Karpas-422 (cell line): ENCODE data around the gene CDH24. TPM values are rescaled to one million over a fixed set of nuclear protein-coding genes. Genes with fewer than 3 reads are reported as not detected.

Experiments used
- DNase-seq: peaks from one replicate; pipeline ENCODE4 v3.0.0-alpha.2; 2015
- H2AFZ ChIP-seq: fragments of 200-600 bp; sonication (generic); 2 replicates; pipeline ENCODE4 v1.6.1; 2014; ENCODE audit warnings: antibody characterized with exemption, low read length, mixed read lengths
- H3K27ac ChIP-seq: fragments of 200-600 bp; sonication (generic); 2 replicates; pipeline ENCODE4 v1.5.1; 2014; ENCODE audit warnings: mild to moderate bottlenecking, low read length, moderate library complexity
- H3K27me3 ChIP-seq: fragments of 200-600 bp; sonication (generic); 2 replicates; pipeline ENCODE4 v1.6.1; 2014; ENCODE audit warnings: low read length, mixed read lengths
- H3K36me3 ChIP-seq: fragments of 200-600 bp; sonication (generic); 2 replicates; pipeline ENCODE4 v1.6.1; 2014; ENCODE audit warnings: low read length, mixed read lengths; ENCODE audit not compliant: insufficient read depth
- H3K4me1 ChIP-seq: fragments of 200-600 bp; sonication (generic); 2 replicates; pipeline ENCODE4 v1.6.1; 2014; ENCODE audit warnings: mild to moderate bottlenecking, low read length, mixed read lengths
- H3K4me2 ChIP-seq: fragments of 200-600 bp; sonication (generic); 2 replicates; pipeline ENCODE4 v1.6.1; 2014; ENCODE audit warnings: low read length, low read depth, mild to moderate bottlenecking; ENCODE audit not compliant: poor library complexity, severe bottlenecking
- H3K4me3 ChIP-seq: fragments of 200-600 bp; sonication (generic); 2 replicates; pipeline ENCODE4 v1.5.1; 2014; ENCODE audit warnings: mild to moderate bottlenecking, antibody characterized with exemption, low read length, mixed read lengths
- H3K79me2 ChIP-seq: fragments of 200-600 bp; sonication (generic); 2 replicates; pipeline ENCODE4 v1.6.1; 2014; ENCODE audit warnings: mild to moderate bottlenecking, low read length, mixed read lengths
- H3K9ac ChIP-seq: fragments of 200-600 bp; sonication (generic); 2 replicates; pipeline ENCODE4 v1.6.0; 2014; ENCODE audit warnings: low read length
- H3K9me2 ChIP-seq: fragments of 200-600 bp; sonication (generic), shearing (Covaris generic); replicated peaks from 2 replicates; pipeline ENCODE4 v1.6.0; 2014; ENCODE audit warnings: mild to moderate bottlenecking, low read length, moderate library complexity; ENCODE audit not compliant: insufficient read depth
- H3K9me3 ChIP-seq: fragments of 300-700, 200-600 bp; sonication (generic); 2 replicates; pipeline ENCODE4 v1.6.1; 2014; ENCODE audit warnings: low read length, mixed read lengths
- H4K20me1 ChIP-seq: fragments of 200-600 bp; sonication (generic); 2 replicates; pipeline ENCODE4 v1.6.1; 2014; ENCODE audit warnings: mild to moderate bottlenecking, antibody characterized with exemption, low read length, low read depth; ENCODE audit not compliant: insufficient read depth
- total RNA-seq: library from RNA; depleted of rRNA; stranded (reverse); fragments of >200 nt; shearing (Covaris generic); gene quantifications from 2 replicates; pipeline ENCODE4 v1.2.3, GENCODE V29; 2014; ENCODE audit warnings: low replicate concordance

The CDH24 gene
- total RNA-seq, 1 experiment from 2014 or later: 0.34 TPM

DNA sequence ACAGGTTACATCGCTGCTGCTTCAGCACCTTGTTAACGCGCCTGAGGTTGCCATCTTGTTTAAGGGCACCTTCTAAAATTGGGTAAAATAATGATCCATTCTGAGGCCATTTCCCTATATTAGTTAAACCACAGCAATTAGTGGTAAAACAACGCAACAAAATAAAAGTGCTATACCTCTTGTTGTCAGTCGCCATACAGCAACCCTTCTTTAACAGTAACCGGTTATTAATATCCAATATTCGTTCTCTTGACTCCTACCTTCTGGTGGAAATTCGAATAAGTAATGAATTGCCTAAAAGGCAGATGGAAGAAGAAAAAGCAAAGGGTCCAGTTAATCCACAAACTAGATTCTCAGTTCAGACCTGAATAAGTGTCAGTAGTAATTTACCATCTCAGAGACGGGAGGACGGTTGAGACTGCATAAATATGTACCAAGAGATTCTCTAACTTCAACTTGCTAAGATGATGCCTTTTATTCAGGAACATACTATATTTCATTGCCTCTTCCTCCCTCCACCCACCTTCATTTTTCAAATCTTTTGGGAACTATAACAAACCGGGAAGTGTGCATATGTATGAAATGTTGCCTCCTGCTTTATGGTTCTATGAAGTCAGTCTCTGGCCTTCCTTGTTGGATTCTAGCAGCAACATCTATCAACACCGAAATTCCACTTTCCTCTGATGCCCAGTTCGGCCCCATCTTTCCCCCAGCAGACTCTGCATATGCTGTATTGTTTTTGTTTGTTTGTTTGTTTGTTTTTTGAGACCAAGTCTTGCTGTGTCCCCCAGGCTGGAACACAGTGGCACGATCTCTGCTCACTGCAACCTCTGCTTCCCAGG lies 21.8 kb downstream of the CDH24 start:
- H3K27ac ChIP-seq: peak overlapping the region; percentile 82; the same call in 1 of the 2 replicates
- H3K36me3 ChIP-seq: peaks cover 18% of the 10 kb centered on the region
- peak overlapping the region; percentile 90 for H3K4me3 ChIP-seq
- H3K9me2 ChIP-seq: no peaks in the 10 kb centered on the region
- DNase-seq: no peak
- H3K79me2 ChIP-seq: peaks cover 19% of the 10 kb centered on the region
- peak overlapping the region; percentile 80 for H3K4me2 ChIP-seq
- H3K4me1 ChIP-seq: peaks cover 14% of the 10 kb centered on the region
- no peaks in the 10 kb centered on the region for H3K9me3 ChIP-seq
- no peak overlapping the region; the same call in 1 of the 2 replicates for H3K9ac ChIP-seq
- H2AFZ ChIP-seq: peak overlapping the region; percentile 85
- H4K20me1 ChIP-seq: no peaks in the 10 kb centered on the region
- no peaks in the 10 kb centered on the region for H3K27me3 ChIP-seq

DNA sequence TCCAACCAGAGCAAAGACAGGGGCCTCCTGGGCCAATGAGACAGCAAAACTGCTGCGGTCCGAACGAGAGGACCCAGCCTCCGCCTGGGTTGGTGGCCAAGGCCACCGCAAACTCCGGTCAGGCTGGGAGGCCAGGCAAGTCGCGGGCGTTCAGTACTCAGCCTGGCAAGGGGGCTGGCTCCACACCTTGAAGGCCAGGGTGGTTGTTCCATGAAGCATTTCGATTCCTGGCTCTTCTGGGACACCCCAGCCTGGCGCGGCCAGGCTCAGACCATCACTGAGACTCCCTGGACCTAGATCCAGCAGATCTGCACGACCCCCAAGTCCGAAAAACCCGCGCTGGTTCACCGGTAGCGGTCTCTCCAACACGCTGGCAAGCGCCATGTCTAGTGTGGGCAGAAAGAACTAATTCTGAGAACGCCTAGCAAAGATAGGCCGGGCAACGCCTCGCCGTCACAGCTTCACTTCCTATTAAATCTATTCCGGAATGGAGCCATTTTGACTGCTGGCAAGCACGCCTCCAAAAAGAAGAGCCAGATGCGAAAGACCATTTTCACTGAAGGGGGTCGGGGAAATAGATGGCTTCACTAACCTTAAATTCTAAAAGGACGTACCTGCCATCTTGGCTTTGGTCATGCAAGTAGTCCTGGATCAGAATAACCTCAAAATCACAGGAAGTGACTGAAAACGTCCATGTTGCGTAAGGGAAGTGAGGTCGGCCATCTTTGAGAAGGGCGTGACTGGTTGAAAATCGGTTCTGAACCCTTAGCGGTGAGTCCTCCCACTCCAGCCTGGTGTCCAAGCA lies 22.6 kb downstream of the CDH24 start, which contains the start of gene PSMB5:
TSS of gene PSMB5 (minus strand) at position 403 of the 805 bp plus-strand sequence. CDS start at position 384, 19 bp downstream.
- Histone ChIP-seq H3K27me3 (no peaks in the 10 kb centered on the region), H2AFZ (peak within 1 kb of the TSS; percentile 85), H3K79me2 (peaks cover 19% of the 10 kb centered on the region), H3K4me3 (peak within 1 kb of the TSS; percentile 90), H3K27ac (peak within 1 kb of the TSS; percentile 82), H3K36me3 (peaks cover 18% of the 10 kb centered on the region), H3K9me3 (no peaks in the 10 kb centered on the region), H4K20me1 (no peaks in the 10 kb centered on the region), H3K4me2 (peak within 1 kb of the TSS; percentile 80), H3K9ac (peak within 1 kb of the TSS; percentile 92), H3K4me1 (peaks cover 14% of the 10 kb centered on the region), H3K9me2 (no peaks in the 10 kb centered on the region)
- peak; percentile 99 for DNase-seq

DNA sequence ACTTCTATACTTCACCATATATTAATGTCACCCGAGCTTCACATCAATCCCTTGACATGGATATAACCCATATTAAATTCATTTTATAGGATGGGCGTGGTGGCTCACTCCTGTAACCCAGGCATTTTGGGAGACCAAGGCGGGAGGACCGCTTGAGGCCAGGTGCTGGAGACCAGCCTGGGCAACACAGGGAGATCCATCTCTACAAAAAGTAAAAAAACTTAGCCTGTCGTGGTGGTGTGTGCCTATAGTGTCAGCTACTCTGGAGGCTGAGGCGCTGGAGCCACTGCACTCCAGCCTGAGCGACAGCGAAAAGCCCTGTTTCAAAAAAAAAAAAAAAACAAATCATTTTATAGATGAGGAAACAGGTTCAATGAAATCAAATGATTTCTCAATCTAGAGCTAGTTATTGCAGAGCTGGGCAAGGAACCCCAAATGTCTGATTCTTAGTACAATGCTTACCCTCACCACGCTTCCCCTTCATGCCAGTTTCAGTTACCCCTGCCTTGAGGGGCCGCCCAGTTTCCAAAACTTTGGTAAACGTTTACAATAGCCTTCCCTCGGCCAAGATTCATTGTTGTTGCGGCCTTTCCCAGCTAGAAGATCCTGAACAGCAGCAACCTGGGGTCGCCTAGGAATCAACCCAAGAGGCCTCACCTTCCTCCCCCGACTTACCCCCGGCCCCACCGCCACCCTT lies 23.4 kb downstream of the CDH24 start:
- Histone ChIP-seq H3K4me3 (peak overlapping the region; percentile 90), H3K36me3 (peaks cover 24% of the 10 kb centered on the region), H3K4me1 (peaks cover 14% of the 10 kb centered on the region), H3K9ac (peak overlapping the region; percentile 92), H3K9me2 (no peaks in the 10 kb centered on the region), H3K27ac (peak overlapping the region; percentile 82), H3K9me3 (no peaks in the 10 kb centered on the region), H4K20me1 (no peaks in the 10 kb centered on the region), H3K4me2 (peak overlapping the region; percentile 80), H2AFZ (peak overlapping the region; percentile 85; the same call in 1 of the 2 replicates), H3K27me3 (no peaks in the 10 kb centered on the region), H3K79me2 (peaks cover 21% of the 10 kb centered on the region)
- peak; percentile 72 for DNase-seq

DNA sequence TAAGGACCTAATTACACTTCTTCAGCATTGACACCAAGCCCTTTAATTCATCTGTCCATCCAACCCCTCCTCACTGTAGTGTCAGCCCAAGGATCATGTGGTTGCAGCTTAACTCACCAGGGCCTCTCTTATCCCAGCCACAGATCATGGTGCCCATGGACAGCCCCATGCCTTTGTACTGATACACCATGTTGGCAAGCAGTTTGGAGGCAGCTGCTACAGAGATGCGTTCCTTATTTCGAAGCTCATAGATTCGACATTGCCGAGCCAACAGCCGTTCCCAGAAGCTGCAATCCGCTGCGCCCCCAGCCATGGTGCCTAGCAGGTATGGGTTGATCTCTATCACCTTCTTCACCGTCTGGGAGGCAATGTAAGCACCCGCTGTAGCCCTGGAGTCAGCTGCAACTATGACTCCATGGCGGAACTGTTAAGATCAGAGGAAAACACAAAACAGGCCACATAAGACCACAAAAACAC lies 24.0 kb downstream of the CDH24 start:
- Histone ChIP-seq H3K9me3 (no peaks in the 10 kb centered on the region), H3K36me3 (peaks cover 30% of the 10 kb centered on the region), H3K4me1 (peaks cover 14% of the 10 kb centered on the region), H4K20me1 (no peaks in the 10 kb centered on the region), H3K27me3 (no peaks in the 10 kb centered on the region), H3K27ac (no peak overlapping the region), H3K4me2 (peak overlapping the region; percentile 80), H3K9ac (peak overlapping the region; percentile 92), H3K79me2 (peaks cover 26% of the 10 kb centered on the region), H3K4me3 (peak overlapping the region; percentile 90), H2AFZ (no peak overlapping the region), H3K9me2 (no peaks in the 10 kb centered on the region)
- no peak for DNase-seq

DNA sequence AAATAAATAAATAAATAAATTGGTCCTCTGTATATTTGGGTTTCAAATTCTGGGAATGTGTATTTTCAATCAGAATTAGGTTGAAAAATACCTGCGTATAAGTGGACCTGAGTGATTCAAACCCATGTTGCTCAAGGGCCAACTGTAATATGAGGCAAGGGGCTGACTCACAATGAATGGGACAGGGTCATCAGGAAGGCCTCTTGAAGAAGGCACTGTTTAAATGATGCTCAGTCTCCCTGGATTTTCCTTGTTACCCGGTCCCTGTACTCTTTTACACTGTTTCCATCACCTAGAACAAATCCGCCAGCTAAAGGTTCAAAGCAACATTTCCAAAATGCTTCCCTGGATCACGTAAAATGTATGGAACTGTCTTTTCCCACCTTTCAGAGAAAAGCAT lies 26.4 kb downstream of the CDH24 start:
- H3K4me3 ChIP-seq: no peak overlapping the region
- no peak overlapping the region for H3K9ac ChIP-seq
- H4K20me1 ChIP-seq: no peaks in the 10 kb centered on the region
- H3K27ac ChIP-seq: no peak overlapping the region
- no peaks in the 10 kb centered on the region for H3K9me2 ChIP-seq
- DNase-seq: no peak
- no peak overlapping the region for H2AFZ ChIP-seq
- no peak overlapping the region for H3K4me2 ChIP-seq
- peaks cover 26% of the 10 kb centered on the region for H3K79me2 ChIP-seq
- H3K36me3 ChIP-seq: peaks cover 34% of the 10 kb centered on the region
- peaks cover 14% of the 10 kb centered on the region for H3K4me1 ChIP-seq
- no peaks in the 10 kb centered on the region for H3K9me3 ChIP-seq
- no peaks in the 10 kb centered on the region for H3K27me3 ChIP-seq

DNA sequence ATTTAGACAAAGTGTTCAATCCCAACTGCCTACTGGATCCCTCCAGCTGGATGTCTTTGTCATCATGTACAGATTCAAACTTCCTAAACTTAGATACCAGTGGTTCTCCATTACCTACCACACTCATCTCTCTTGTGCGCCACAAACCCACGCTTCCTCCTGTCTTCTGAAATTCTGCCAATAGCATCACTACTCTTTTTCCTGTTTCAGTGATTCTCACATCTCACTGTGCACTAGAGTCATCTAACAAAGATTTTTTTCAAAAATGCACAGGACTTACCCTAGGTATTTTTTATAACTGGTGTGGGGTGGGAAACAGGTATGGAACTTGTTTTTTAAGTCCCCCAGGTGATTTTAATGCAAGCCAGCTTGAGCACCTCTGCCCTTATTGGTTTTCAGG lies 28.5 kb downstream of the CDH24 start:
- Histone ChIP-seq H3K9me2 (no peaks in the 10 kb centered on the region), H4K20me1 (no peaks in the 10 kb centered on the region), H3K4me2 (no peak overlapping the region), H3K79me2 (peaks cover 17% of the 10 kb centered on the region), H3K36me3 (peaks cover 34% of the 10 kb centered on the region), H3K27ac (no peak overlapping the region), H3K9ac (no peak overlapping the region), H3K9me3 (no peaks in the 10 kb centered on the region), H3K27me3 (no peaks in the 10 kb centered on the region), H3K4me1 (peaks cover 6% of the 10 kb centered on the region), H2AFZ (no peak overlapping the region), H3K4me3 (no peak overlapping the region)
- DNase-seq: no peak

DNA sequence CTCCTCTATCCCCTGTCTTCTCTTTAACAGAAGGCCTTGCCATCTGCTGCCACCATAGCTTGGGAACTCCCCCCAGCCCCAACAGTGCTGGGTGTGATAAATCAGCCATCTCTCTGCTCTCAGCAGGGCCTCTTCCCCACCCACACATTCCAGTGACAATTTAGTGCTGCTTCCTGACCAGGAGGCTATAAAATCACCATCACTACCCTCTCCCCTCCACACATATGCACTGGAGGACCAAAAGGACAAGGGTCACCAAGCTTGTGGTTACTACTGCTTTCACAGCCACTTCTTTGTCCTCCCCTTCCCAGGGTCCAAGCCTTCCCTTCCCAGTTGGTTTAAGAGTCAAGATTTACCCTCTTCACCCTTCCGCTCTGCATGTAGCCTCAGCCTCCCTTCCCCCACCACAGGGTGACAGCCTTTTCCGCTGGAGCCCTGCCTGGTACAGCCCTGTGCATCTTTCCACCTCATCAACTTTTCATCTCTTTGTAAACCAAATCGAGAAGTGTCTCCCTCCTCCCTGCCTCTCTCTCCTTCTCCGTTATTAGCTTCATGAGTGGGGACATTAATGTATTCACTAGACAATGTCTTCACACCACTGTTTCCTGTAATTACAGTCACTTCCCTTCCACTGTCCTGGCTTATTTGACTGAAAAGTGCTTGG lies 32.0 kb downstream of the CDH24 start:
- H3K4me2 ChIP-seq: no peak overlapping the region
- H3K4me3 ChIP-seq: no peak overlapping the region
- H3K27ac ChIP-seq: no peak overlapping the region
- H3K9me2 ChIP-seq: no peaks in the 10 kb centered on the region
- no peaks in the 10 kb centered on the region for H3K9me3 ChIP-seq
- peaks cover 7% of the 10 kb centered on the region; the same call in 1 of the 2 replicates for H3K79me2 ChIP-seq
- no peaks in the 10 kb centered on the region for H3K4me1 ChIP-seq
- no peak for DNase-seq
- peaks cover 16% of the 10 kb centered on the region; the same call in 1 of the 2 replicates for H3K36me3 ChIP-seq
- H3K9ac ChIP-seq: no peak overlapping the region
- no peaks in the 10 kb centered on the region; the same call in 1 of the 2 replicates for H4K20me1 ChIP-seq
- H3K27me3 ChIP-seq: no peaks in the 10 kb centered on the region
- no peak overlapping the region for H2AFZ ChIP-seq
